ENCODE data around the gene IFI44.

IFI44 gene
- total RNA-seq, result 18.5 to 440 (median 43.5) reads per million in 17 experiments

GRCh38 chr1:78649628-78650027, at the start of gene IFI44:
TSS of gene IFI44 (plus strand) at chr1:78649831. CDS start at chr1:78650196, 365 bp downstream.
- DNase-seq, result peak; percentile 87 to 93 (median 88)

GRCh38 chr1:78601068-78601467, 48.6 kb upstream of the IFI44 start:
- DNase-seq, result no peak

GRCh38 chr1:78603206-78603605, 46.4 kb upstream of the IFI44 start:
- DNase-seq, result no peak

- no peak for DNase-seq
These were observed 45.0 kb upstream of the IFI44 start for GRCh38 chr1:78604643-78605042.

- no peak for DNase-seq
These were observed 43.4 kb upstream of the IFI44 start for GRCh38 chr1:78606274-78606673.

- DNase-seq, result peak in 3 of 4 experiments; percentile 21 to 33 (median 27)
These were observed 42.2 kb upstream of the IFI44 start for GRCh38 chr1:78607334-78607927.

- DNase-seq, result no peak
These were observed 41.7 kb upstream of the IFI44 start for GRCh38 chr1:78607944-78608343.

GRCh38 chr1:78617615-78618026, 32.0 kb upstream of the IFI44 start:
- DNase-seq, result peak; percentile 82 to 96 (median 86)

GRCh38 chr1:78619032-78619431, 30.6 kb upstream of the IFI44 start:
- DNase-seq, result no peak

- no peak for DNase-seq
These were observed 30.2 kb upstream of the IFI44 start for GRCh38 chr1:78619446-78619802.

- peak; percentile 3 to 17 (median 10) for DNase-seq
These were observed 29.6 kb upstream of the IFI44 start, which contains the start of gene IFI44L for GRCh38 chr1:78619803-78620579. TSS of gene IFI44L (plus strand) at chr1:78620448. CDS start at chr1:78627916, 7,468 bp downstream.

GRCh38 chr1:78620666-78621065, 29.0 kb upstream of the IFI44 start:
- DNase-seq, result peak in 1 of 4 experiments; percentile 2

- no peak for DNase-seq
These were observed 27.1 kb upstream of the IFI44 start for GRCh38 chr1:78622548-78622947.

GRCh38 chr1:78624035-78624434, 25.6 kb upstream of the IFI44 start:
- no peak for DNase-seq

- no peak for DNase-seq
These were observed 22.3 kb upstream of the IFI44 start for GRCh38 chr1:78627321-78627720.

- no peak for DNase-seq
These were observed 19.0 kb upstream of the IFI44 start for GRCh38 chr1:78630600-78630999.

- no peak for DNase-seq
These were observed 16.4 kb upstream of the IFI44 start for GRCh38 chr1:78633209-78633608.

- peak in 2 of 4 experiments; percentile 38 to 50 for DNase-seq
These were observed 9.2 kb upstream of the IFI44 start for GRCh38 chr1:78640462-78640861.

- DNase-seq, result no peak
These were observed 8.1 kb upstream of the IFI44 start for GRCh38 chr1:78641558-78641957.

- DNase-seq, result peak; percentile 46 to 78 (median 62)
These were observed 3.9 kb upstream of the IFI44 start for GRCh38 chr1:78645723-78646122.

- DNase-seq, result no peak
These were observed 2.4 kb upstream of the IFI44 start for GRCh38 chr1:78647238-78647637.

GRCh38 chr1:78650114-78650660, 556 bp downstream of the IFI44 start:
- DNase-seq, result peak; percentile 19 to 63 (median 46)

- peak in 3 of 4 experiments; percentile 2 to 29 (median 27) for DNase-seq
These were observed 1.6 kb downstream of the IFI44 start for GRCh38 chr1:78651241-78651640.

Data from suppressor macrophage (primary cell).